ENCODE data around the gene NADSYN1.

DNA sequence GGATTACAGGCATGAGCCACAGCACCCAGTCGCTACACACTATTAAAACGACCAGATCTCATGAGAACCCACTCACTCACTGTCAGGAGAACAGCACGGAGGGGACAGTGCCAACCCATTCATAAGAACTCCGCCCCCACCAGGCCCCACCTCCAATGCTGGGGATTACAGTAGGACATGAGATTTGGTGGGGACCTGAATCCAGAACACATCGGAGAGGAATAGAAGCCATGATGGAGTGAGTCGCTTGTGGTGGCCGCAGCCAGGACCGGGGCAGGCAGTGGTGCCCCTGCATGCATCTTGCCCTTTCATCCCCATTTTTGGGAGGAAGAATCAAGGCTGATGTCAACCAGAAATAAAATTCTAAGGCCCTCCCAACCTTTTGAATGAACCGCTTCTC lies 8.7 kb downstream of the NADSYN1 start:
- TF ChIP-seq, protein P1, sequence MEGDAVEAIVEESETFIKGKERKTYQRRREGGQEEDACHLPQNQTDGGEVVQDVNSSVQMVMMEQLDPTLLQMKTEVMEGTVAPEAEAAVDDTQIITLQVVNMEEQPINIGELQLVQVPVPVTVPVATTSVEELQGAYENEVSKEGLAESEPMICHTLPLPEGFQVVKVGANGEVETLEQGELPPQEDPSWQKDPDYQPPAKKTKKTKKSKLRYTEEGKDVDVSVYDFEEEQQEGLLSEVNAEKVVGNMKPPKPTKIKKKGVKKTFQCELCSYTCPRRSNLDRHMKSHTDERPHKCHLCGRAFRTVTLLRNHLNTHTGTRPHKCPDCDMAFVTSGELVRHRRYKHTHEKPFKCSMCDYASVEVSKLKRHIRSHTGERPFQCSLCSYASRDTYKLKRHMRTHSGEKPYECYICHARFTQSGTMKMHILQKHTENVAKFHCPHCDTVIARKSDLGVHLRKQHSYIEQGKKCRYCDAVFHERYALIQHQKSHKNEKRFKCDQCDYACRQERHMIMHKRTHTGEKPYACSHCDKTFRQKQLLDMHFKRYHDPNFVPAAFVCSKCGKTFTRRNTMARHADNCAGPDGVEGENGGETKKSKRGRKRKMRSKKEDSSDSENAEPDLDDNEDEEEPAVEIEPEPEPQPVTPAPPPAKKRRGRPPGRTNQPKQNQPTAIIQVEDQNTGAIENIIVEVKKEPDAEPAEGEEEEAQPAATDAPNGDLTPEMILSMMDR (IDR thresholded peaks at IDR 0.05) = no peak
- TF ChIP-seq POLR2A (IDR thresholded peaks at IDR 0.05) = no peak

Measured in body of pancreas (tissue), 4 donors.